H1 (cell line): ENCODE results near the gene SULT2B1.

Source experiments
- CHD2 ChIP-seq: IDR thresholded peaks from 2 replicates; pipeline ENCODE4 v1.6.1; 2012; ENCODE audit warnings: low read length, improper control_type of control experiment
- HDAC2 ChIP-seq, 2 experiments: fragments of 300-600 bp in 1 of 2; sonication (generic) in 1 of 2; IDR thresholded peaks; 2 replicates each; pipeline ENCODE4 v1.6.1; 2011 to 2012; ENCODE audit warnings: low read depth in 2 of 2, low read length in 2 of 2, mild to moderate bottlenecking in 2 of 2, moderate library complexity in 2 of 2, borderline replicate concordance in 1 of 2, inconsistent platforms in 1 of 2
- NRF1 ChIP-seq: IDR thresholded peaks from 2 replicates; pipeline ENCODE4 v1.6.1; 2011; ENCODE audit warnings: mild to moderate bottlenecking, low read depth, low read length, improper control_type of control experiment
- POLR2A ChIP-seq, 2 experiments: IDR thresholded peaks; 1 replicate in 1 of 2; 2 replicates in 1 of 2; pipeline ENCODE4 v1.6.1; 2011; ENCODE audit warnings: low read depth in 2 of 2, low read length in 2 of 2, mild to moderate bottlenecking in 2 of 2; ENCODE audit errors: control extremely low read depth in 1 of 2
- SIN3A ChIP-seq, 2 experiments: IDR thresholded peaks in 1 of 2; conservative IDR thresholded peaks in 1 of 2; 2 replicates each; pipeline ENCODE4 v1.6.1; 2011 to 2012; ENCODE audit warnings: low read length in 2 of 2, improper control_type of control experiment in 1 of 2, low read depth in 1 of 2, mild to moderate bottlenecking in 1 of 2
- SIRT6 ChIP-seq: IDR thresholded peaks from one replicate; pipeline ENCODE4 v1.7.1; 2012; ENCODE audit warnings: low read length, inconsistent platforms
- YY1 ChIP-seq: IDR thresholded peaks from 2 replicates; pipeline ENCODE4 v1.6.1; 2011; ENCODE audit warnings: low read depth, mild to moderate bottlenecking, low read length
- TF ChIP-seq, protein P1 (sequence below), 3 experiments: IDR thresholded peaks; 1 replicate in 2 of 3; 2 replicates in 1 of 3; pipeline versions ENCODE4 v1.5.1 to v1.6.1; 2011; ENCODE audit warnings: low read length in 3 of 3, mild to moderate bottlenecking in 3 of 3, inconsistent platforms in 2 of 3, low read depth in 1 of 3, moderate library complexity in 1 of 3; ENCODE audit not compliant: insufficient read depth in 1 of 3; ENCODE audit errors: control extremely low read depth in 1 of 3
- TF ChIP-seq, protein P2 (sequence below): IDR thresholded peaks from 2 replicates; pipeline ENCODE4 v1.6.1; 2011; ENCODE audit warnings: low read length, improper control_type of control experiment

DNA sequence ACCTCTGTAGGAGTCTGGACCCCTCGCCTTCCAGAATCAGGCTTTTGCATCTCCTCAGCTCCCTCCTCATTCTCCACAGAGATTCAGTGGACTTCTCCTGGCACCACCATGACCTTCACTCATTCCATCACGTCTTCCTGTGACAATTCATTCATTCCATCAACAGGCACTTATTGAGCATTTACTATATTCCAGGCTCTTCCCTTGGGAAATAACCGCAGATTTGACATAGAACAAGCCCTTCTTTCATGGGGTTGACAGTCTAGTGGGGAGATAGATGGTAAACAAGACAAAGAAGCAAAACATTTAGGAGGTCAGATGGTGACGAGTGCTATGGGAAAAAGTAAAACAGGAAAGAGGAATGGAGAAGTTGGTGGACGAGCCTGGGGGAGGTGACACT lies 2.6 kb upstream of the SULT2B1 start:
- TF ChIP-seq CHD2 (no peak), NRF1 (no peak), YY1 (no peak), POLR2A (IDR thresholded peaks at IDR 0.05; ENCODE audit: control extremely low read depth in 1 of 2, low read depth in 2 of 2, low read length in 2 of 2) (no peak), SIRT6 (no peak), SIN3A (conservative IDR thresholded peaks at IDR 0.05 in 1 of 2, IDR thresholded peaks at IDR 0.05 in 1 of 2; ENCODE audit: low read depth in 1 of 2, low read length in 2 of 2) (no peak), HDAC2 (IDR thresholded peaks at IDR 0.05; ENCODE audit: borderline replicate concordance in 1 of 2, low read depth in 2 of 2, low read length in 2 of 2) (no peak)
- TF ChIP-seq, protein P1, sequence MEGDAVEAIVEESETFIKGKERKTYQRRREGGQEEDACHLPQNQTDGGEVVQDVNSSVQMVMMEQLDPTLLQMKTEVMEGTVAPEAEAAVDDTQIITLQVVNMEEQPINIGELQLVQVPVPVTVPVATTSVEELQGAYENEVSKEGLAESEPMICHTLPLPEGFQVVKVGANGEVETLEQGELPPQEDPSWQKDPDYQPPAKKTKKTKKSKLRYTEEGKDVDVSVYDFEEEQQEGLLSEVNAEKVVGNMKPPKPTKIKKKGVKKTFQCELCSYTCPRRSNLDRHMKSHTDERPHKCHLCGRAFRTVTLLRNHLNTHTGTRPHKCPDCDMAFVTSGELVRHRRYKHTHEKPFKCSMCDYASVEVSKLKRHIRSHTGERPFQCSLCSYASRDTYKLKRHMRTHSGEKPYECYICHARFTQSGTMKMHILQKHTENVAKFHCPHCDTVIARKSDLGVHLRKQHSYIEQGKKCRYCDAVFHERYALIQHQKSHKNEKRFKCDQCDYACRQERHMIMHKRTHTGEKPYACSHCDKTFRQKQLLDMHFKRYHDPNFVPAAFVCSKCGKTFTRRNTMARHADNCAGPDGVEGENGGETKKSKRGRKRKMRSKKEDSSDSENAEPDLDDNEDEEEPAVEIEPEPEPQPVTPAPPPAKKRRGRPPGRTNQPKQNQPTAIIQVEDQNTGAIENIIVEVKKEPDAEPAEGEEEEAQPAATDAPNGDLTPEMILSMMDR (IDR thresholded peaks at IDR 0.05; ENCODE audit: control extremely low read depth in 1 of 3, insufficient read depth in 1 of 3, low read depth in 1 of 3, low read length in 3 of 3), result no peak
- TF ChIP-seq, protein P2, sequence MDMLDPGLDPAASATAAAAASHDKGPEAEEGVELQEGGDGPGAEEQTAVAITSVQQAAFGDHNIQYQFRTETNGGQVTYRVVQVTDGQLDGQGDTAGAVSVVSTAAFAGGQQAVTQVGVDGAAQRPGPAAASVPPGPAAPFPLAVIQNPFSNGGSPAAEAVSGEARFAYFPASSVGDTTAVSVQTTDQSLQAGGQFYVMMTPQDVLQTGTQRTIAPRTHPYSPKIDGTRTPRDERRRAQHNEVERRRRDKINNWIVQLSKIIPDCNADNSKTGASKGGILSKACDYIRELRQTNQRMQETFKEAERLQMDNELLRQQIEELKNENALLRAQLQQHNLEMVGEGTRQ, result no peak
